ENCODE results near the gene PLXDC1.

- no peak for TF ChIP-seq CTCF (IDR thresholded peaks at IDR 0.05)
- no peak for TF ChIP-seq POLR2A (IDR thresholded peaks at IDR 0.05)
Measured at GRCh38 chr17:39107155-39107554, 44.3 kb downstream of the PLXDC1 start.

Data from body of pancreas (tissue), 4 donors.